LHCN-M2 (cell line): Measurements from ENCODE around the gene PLSCR3. TPM values are rescaled to one million over a fixed set of nuclear protein-coding genes. Genes with fewer than 3 reads are reported as not detected.
A peak's percentile ranks its signal among the peaks of the same experiment; 100 is the strongest.
"Not testable (repeated sequence)": the region's sequence is repeated elsewhere in the genome, so short reads cannot be mapped to it uniquely, and the experiment has no call there.

Source experiments
- DNase-seq: peaks from one replicate; pipeline ENCODE4 v3.0.0-alpha.2; 2012; ENCODE audit warnings: low read depth
- total RNA-seq: library from RNA; depleted of rRNA; stranded (reverse); fragments of >200 nt; gene quantifications from 2 replicates; pipeline ENCODE4 v1.2.3, GENCODE V29; 2014

The PLSCR3 gene
- total RNA-seq, 1 experiment from 2014 or later, result 38.1 TPM

DNA sequence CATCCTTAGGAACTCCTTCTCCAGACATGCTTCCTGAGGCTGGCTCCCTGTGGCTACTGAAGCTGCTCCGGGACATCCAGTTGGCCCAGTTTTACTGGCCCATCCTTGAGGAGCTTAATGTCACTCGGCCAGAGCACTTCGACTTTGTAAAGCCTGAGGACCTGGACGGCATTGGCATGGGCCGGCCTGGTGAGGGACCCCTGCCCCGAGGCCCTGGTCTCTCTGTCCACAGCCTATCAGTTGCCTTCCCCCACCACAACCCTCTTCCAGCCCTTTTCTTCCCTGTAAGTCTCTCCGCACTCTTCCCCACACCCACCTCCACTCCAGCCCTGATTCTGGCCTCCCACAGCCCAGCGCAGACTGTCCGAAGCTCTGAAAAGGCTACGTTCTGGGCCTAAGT is 11.4 kb downstream of the PLSCR3 start:
- no peak for DNase-seq

DNA sequence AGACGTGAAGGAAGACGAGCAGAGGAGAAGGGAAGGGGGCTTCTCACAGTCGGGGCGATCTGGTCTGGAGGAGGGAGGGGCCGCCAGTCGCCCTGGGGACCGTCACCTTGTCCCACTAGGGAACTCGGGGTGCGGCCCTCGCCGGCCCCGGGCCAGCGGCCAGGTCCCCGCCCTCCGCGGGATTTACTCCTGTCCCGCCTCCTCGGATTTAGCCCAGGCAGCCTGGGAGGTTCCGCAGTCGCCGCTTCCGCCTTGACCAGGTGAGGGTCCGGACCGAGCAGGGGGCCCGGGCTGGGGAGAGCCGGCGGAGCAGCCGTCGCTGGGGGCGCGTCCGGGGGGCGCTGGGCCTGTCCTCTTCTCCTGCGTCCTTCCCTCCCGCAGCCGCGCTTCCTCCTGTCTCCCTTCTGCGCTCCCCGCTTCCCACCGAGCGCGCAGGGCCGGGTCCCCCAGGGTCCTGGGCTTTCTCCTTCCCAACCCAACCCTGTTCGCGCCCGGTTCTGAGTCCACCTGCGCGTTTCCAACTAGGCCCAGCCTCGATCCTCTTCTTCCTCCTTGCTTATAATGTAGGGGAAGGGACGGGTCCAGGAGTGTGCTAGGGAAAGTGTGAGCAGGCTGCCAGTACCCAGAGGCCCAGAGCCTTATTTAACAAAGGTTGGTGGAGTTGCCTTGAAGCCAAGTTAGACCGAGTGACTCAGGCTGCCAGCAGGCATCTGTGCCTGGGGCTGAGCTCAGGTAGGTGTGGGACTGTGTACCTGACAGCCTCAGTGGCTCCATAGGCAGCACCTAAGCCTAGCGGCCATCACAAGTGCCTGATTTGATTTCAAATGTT is 13.3 kb downstream of the PLSCR3 start, which contains the start of gene TNK1:
Gene TNK1, plus strand, starts transcription at position 235 of the 829 bp plus-strand sequence. CDS start 1,838 bp downstream, outside the sequence.
- no peak for DNase-seq

DNA sequence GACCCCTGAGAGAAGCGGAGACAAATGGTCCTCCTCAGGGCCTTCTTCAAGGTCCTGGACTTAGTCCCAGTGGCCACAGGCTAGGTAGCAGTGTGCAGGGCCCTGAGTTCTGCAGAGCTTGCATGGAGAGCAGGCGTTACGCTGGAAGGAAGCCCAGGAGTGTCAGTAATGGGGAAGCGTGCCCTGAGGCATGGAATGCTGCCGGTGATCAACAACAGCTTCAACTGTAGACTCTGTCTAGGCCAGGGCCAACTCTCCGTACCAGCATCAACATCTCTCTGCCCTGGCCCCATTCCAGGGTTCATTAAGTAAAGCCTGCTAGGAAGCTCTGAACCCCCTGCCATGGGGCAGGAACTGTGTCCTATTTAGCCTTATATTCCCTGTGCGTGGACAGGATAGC is 14.0 kb downstream of the PLSCR3 start:
- no peak for DNase-seq

DNA sequence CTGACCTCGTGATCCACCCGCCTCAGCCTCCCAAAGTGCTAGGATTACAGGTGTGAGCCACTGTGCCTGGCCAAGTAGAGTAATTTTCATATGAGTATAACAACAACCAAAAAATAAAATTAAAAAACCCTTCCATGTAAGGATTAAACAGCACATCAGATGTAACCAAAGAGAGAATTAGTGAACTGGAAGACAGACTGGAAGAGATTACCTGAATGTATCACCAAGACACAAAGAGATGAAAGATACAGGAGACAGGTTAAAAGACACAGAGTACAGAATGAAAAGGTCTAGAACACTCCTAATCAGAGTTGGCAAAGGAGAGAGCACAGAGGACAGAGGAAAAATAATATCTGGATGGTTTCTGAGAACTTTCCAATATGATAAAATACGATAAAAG is 15.2 kb downstream of the PLSCR3 start:
- no peak for DNase-seq

DNA sequence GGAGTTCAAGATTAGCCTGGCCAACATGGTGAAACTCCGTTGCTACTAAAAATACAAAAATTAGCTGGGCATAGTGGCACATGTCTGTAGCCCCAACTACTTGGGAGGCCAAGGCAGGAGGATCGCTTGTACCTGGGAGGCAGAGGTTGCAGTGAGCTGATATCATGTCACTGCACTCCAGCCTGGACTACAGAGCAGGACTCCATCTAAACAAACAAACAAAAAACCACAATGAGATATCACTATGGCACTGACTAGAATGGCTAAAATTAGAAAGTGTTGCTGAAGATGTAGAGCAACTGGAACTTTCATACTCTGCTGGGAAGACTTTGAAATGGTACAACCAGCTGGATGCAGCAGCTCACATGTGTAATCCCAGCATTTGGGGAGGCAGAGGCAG is 20.0 kb downstream of the PLSCR3 start:
- DNase-seq, result peak; percentile 39

DNA sequence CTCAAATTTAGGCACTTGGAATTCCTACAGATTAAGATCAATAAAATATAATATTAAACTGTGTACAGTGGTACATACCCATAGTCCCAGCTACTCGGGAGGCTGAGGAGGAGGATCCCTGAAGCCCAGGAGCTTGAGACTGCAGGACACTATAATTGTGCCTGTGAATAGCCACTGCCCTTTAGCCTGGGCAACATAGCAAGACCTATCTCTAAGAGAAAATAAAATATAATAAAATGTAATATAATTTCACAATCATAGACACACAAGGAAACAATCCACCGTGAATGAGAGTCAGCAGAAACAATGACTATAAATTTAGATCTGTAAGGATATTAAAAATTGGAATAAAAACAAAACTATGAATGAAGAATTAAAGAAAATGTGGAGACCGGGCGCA is 23.5 kb downstream of the PLSCR3 start:
- DNase-seq, result no peak

DNA sequence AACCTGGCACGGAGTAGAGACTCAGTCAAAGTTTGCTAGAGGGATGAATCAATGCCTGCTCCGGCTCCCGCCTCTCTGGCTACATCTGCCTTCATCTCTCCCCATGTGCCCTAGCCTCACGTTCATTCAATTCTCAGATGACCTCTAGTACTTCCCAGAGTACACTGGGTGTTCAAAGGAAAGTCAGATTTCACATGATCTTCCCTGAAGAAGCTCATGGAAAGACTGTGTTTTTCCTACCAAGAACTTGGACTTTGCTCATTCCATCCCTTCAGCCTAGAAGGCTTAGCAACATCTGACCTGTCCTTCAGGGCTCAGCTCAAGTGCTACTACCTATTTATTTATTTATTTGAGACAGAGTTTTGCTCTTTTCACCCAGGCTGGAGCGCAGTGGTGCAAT is 24.5 kb downstream of the PLSCR3 start:
- no peak for DNase-seq

DNA sequence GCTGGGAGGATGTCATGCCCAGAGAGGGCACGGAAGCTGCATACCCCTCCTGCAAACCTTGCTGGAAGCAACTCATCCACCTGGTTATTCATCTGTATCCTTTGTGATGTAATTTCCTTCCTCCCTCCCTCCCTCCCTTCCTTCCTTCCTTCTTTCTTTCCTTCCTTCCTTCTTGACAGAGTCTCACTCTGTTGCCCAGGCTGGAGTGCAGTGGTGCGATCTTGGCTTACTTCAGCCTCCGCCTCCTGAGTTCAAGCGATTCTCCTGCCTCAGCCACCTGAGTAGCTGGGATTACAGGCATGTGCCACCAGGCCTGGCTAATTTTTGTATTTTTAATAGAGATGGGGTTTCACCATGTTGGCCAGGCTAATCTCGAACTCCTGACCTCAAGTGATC is 25.7 kb downstream of the PLSCR3 start:
- DNase-seq, result not testable (repeated sequence)

DNA sequence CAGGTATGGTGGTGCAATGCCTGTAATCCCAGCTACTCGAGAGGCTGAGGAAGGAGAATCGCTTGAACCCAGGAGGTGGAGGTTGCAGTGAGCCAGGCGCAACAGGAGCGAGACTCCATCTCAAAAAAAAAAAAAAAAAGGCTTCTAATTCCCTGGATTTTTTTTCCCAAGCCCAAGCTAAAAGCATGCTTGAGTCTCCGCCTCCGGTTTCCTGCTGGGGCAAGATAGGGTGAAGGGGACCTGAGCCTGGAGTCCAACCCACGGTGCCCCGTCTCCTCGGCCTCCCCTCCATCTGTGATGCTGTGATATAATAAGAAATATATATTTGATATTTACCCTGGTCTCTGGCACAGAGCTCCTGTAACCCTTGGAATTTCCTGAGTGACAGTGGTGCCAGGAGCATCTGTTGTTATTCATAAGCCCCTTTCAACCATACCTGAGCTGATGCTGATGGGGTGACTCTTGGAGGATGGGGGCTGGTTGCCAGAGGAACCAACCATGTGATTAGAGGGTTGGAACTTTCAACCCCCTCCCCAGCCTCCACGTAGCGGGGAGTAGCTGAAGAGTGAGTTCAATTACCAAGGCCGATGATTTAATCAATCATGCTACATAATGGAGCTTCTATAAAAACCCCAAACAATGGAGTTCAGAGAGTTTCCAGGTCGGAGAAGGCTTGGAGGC is 26.3 kb downstream of the PLSCR3 start:
- no peak for DNase-seq

DNA sequence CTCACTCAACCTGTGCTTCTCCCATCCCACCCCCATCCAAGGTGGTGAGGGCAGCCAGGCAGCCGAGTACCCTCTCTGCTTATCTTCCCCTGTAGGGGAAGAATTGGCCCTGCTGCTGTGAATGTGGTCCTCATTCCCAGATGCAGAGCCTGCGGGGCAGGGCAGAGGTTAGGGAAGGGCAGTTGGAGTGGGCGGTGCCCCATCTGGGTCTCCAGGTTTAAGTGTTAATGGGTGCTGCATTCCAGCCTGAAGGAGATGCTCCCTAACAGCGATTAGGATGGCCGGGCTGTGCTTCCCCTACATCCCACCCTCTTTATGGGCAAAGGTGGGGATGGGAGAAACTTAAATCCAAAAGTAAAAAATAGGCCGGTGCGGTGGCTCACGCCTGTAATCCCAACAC is 27.2 kb downstream of the PLSCR3 start:
- DNase-seq, result no peak

DNA sequence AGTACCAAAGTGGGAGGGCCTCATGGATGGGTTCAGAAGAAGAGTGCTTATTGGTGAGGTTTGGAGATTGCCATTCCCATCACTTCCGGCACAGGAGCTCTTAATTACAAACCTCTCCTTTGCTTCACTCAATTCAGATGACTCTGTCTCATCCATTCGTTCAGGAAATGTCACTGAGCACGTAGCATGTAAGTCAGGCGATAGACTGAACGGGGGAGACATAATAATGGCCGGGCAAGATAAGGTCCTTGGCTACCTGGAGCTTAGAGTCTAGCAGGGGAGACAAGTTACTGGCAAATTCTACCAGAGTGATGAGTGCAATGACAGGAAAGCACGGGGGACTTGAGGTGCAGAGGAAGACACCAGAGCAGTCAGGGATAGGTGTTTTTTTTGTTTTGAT is 28.4 kb downstream of the PLSCR3 start:
- DNase-seq, result not testable (repeated sequence)

DNA sequence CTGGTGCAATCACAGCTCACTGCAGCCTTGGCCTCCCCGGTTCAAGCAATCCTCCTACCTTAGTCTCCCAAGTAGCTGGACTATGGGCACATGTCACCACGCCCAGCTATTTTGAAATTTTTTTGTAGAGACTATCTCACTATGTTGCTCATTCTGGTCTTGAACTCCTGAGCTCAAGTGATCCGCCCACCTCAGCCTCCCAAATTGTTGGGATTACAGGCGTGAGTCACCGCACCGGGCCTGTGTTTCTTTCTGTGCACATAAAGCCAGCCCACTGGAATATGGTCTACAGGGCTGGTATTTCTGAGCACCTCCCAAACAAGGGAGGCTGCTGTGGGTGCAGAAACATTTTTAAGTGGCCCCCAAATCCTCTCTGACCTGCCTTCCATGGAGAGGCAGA is 31.0 kb downstream of the PLSCR3 start:
- DNase-seq, result no peak

DNA sequence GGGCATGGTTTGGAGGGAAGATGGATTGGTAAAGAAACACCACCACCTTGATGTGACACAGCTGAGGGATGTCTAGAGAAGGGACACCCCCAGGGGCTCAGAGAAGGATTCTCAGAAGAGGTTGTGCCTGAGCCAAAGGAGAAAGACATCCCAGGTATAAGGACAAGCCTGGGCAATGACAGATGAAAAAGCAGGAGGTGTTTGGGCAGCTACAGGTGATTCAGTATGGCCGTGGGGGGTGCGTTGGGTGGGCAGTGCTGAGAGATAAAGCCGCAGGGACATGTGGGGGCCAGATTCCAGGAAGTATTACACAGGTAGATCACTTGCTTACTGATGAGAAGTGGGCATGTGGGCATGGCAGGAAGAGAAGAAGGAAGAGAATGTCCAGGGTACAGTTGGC is 32.4 kb downstream of the PLSCR3 start:
- DNase-seq, result no peak

DNA sequence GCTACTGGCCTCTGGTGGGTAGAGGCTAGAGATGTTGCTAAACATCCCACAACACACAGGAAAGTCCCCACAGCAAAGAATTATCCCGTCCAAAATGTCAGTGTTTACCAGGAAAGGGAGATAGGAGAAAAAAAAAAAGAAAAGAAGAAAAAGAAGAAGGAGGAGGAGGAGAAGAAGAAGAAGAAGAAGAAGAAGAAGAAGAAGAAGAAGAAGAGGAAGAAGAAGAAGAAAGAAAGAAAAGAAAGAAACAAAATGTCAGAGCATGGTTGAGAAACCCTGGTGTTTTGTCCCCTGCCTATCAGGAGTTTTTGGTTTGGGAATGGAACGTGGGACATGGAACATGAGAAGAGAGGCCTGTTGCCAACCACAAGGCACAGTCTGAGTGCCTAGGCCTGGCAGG is 36.9 kb downstream of the PLSCR3 start:
- no peak for DNase-seq

DNA sequence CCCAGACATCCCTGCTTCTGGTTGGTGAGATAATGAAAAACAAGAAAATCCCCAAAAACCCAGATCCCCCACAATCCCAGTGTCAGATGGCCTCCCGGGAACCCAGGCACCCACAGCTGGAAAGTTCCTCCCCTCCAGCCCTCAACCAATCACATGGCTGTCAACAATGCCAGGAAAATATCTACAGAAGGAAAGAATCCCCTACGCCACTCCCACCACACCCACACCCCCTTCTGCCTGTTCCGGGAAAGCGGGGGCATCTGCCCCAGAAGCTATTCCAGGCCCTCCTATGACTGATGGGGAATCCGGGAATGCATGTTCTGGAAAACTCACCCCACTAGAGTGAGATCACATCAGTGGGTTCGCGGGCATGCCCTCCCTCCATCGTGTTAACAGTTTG is 37.6 kb downstream of the PLSCR3 start:
- DNase-seq, result no peak

DNA sequence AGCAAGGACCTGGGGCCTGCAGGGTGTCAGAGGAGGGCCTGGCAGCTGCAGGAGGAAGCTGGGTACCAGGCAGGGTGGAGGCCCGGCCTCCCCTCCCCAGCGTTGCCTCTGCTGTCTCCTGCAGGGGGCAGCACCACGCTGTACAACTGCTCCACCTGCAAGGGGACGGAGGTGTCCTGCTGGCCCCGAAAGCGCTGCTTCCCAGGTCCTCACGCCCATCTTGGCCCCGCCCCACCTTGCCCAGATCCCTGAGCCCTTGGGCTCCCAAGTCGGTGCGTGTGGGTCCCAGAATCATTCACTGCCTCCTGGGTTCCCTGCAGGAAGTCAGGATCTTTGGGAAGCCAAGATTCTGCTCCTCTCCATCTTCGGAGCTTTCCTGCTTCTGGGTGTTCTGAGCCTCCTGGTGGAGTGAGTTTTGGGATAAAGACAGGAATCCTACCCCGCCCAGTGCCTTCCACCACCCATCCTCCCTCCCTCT is 38.2 kb downstream of the PLSCR3 start:
- DNase-seq, result peak; percentile 51

DNA sequence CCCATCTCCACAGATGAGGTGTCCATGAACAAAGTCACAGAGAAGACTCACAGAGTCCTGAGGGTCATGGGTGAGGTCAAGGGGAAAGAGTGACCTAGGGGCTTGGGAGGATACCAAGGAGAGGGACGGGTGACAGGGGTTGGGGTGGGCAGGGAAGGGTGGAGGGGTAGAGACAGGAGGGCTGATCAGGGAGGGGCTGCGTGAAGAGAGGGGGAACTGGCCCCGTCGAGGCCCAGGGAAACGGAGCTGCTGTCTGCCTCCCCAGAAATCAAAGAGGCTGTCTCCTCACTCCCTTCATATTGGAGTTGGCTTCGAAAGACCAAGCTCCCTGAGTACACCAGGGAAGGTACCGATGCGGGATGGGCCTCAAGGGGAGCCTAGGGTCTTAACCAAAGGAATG is 38.8 kb downstream of the PLSCR3 start:
- DNase-seq, result no peak

DNA sequence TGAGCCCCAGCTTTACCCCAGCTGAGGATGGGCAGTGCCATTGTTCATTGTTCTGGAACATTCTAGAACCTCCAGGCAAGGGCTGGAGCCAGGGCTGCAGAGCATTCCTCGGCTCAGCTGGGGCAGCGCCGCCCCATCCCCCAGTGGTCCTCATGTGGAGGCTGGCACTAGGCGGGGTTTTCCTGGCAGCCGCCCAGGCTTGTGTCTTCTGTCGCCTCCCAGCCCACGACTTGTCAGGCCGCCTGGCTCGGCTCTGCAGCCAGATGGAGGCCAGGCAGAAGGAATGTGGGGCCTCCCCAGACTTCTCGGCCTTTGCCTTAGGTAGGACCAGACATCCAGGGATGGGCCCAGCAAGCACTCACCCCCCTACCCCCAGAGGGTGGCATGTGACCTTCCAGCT is 39.3 kb downstream of the PLSCR3 start, which contains the start of gene TMEM95:
Gene TMEM95, plus strand, starts transcription at position 104 of the 400 bp plus-strand sequence. Its CDS starts 49 bp downstream, at position 153.
- DNase-seq, result no peak

DNA sequence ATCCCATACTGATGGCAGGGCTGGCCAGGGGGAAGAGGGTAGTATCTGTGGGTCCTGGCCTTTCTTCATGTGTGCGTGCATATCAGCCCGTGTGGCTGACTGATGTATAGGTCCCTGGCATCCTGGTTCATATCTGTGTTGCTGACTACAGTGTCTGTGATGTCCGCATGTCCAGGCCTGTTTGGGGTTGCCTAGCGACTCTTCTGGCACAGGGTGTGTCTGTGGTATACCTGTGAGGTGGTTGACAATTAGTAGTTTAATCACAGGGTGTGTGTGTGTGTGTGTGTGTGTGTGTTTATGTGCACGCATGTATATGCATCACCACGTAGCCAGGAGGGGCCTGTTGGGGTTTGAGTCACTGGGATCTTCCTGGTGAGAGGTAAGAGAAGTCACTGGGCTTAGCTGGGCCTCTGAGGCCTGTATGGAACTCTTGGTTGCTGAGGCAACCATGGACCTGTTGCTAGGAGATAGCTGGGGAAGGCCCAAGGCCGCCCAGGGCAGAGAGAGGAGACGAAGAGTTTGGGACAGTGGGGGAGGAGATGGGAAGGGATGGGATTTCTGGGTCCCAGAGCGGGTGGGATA is 40.0 kb downstream of the PLSCR3 start:
- DNase-seq, result peak; percentile 35

DNA sequence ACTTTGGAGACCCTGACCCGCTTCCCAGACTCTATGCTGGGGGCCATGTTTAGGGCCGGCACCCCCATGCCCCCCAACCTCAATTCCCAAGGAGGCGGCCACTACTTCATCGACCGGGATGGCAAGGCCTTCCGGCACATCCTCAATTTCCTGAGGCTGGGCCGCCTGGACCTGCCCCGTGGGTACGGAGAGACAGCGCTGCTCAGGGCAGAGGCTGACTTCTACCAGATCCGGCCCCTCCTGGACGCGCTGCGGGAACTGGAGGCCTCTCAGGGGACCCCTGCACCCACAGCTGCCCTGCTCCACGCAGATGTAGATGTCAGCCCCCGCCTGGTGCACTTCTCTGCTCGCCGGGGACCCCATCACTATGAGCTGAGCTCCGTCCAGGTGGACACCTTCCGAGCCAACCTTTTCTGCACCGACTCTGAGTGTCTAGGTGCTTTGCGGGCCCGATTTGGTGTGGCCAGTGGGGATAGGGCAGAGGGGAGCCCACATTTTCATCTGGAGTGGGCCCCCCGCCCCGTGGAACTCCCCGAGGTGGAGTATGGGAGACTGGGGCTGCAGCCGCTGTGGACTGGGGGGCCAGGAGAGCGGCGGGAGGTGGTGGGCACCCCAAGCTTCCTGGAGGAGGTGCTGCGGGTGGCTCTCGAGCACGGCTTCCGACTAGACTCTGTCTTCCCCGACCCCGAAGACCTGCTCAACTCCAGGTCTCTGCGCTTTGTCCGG is 41.3 kb downstream of the PLSCR3 start:
- no peak for DNase-seq

DNA sequence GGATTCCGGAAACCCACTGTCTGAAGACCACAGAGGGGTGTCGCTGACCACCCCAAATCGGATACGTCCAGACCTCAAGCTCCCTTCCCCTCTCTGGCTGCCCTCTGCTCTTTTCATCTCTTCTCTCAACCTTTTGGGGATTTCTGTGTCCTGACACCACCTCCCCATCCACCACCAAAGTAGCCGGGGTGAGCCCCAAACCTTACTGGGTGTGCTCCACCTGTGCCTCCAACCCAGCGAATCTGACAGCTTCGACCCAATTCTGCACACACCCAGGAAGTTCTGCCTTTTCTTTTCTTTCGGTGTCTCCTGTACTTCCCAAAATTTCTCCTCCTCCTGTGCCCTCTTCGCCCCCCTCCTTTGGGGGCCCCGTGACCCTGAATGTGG is 41.8 kb downstream of the PLSCR3 start:
- no peak for DNase-seq
